Mesothelial cell of epicardium (in vitro differentiated cells): ENCODE measurements around the gene PEX5L. TPM values are rescaled to one million over a fixed set of nuclear protein-coding genes. Genes with fewer than 3 reads are reported as not detected.

Experiments used
- DNase-seq, 2 experiments: peaks; one replicate each; pipeline ENCODE4 v3.0.0; 2021; ENCODE audit warnings: low spot score in 2 of 2; ENCODE audit not compliant: unreplicated experiment in 2 of 2
- H3K27ac Mint-ChIP-seq: 2 replicates; pipeline ENCODE4 v1.8.0; 2021; ENCODE audit warnings: mixed read lengths
- H3K27me3 Mint-ChIP-seq: 2 replicates; pipeline ENCODE4 v1.8.0; 2021; ENCODE audit warnings: low read depth, mixed read lengths
- H3K36me3 Mint-ChIP-seq: 2 replicates; pipeline ENCODE4 v1.8.0; 2021; ENCODE audit warnings: mixed read lengths
- H3K4me1 Mint-ChIP-seq: 2 replicates; pipeline ENCODE4 v1.8.0; 2021; ENCODE audit warnings: mixed read lengths
- H3K4me3 Mint-ChIP-seq: 2 replicates; pipeline ENCODE4 v1.8.0; 2021; ENCODE audit warnings: mild to moderate bottlenecking, moderate library complexity, mixed read lengths
- H3K9me3 Mint-ChIP-seq: 2 replicates; pipeline ENCODE4 v1.8.0; 2021; ENCODE audit warnings: mixed read lengths
- total RNA-seq: library from RNA; stranded (reverse); gene quantifications from 3 replicates; pipeline ENCODE4 v1.2.1, GENCODE V29; 2021
- TF ChIP-seq, protein P1 (sequence below): fragments of 200-600 bp; sonication (generic); IDR thresholded peaks from one replicate; pipeline ENCODE4 v1.5.0; 2021; ENCODE audit warnings: antibody characterized with exemption; ENCODE audit not compliant: unreplicated experiment

PEX5L gene
- total RNA-seq, 1 donor from 2014 or later: 0.04 TPM

- peaks cover 21% of the 10 kb centered on the region for H3K9me3 Mint-ChIP-seq
- peaks cover 38% of the 10 kb centered on the region for H3K36me3 Mint-ChIP-seq
- TF ChIP-seq, protein P1, sequence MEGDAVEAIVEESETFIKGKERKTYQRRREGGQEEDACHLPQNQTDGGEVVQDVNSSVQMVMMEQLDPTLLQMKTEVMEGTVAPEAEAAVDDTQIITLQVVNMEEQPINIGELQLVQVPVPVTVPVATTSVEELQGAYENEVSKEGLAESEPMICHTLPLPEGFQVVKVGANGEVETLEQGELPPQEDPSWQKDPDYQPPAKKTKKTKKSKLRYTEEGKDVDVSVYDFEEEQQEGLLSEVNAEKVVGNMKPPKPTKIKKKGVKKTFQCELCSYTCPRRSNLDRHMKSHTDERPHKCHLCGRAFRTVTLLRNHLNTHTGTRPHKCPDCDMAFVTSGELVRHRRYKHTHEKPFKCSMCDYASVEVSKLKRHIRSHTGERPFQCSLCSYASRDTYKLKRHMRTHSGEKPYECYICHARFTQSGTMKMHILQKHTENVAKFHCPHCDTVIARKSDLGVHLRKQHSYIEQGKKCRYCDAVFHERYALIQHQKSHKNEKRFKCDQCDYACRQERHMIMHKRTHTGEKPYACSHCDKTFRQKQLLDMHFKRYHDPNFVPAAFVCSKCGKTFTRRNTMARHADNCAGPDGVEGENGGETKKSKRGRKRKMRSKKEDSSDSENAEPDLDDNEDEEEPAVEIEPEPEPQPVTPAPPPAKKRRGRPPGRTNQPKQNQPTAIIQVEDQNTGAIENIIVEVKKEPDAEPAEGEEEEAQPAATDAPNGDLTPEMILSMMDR: no peak
- DNase-seq: no peak
- no peaks in the 10 kb centered on the region for H3K4me1 Mint-ChIP-seq
- no peak overlapping the region for H3K4me3 Mint-ChIP-seq
- no peak overlapping the region for H3K27ac Mint-ChIP-seq
- no peaks in the 10 kb centered on the region for H3K27me3 Mint-ChIP-seq
Observed at GRCh38 chr3:179775416-179776122, 261.2 kb downstream of the PEX5L start.

GRCh38 chr3:179772297-179772696, 264.4 kb downstream of the PEX5L start:
- peaks cover 23% of the 10 kb centered on the region for H3K36me3 Mint-ChIP-seq
- DNase-seq: no peak
- H3K27me3 Mint-ChIP-seq: no peaks in the 10 kb centered on the region
- H3K9me3 Mint-ChIP-seq: peaks cover 6% of the 10 kb centered on the region
- H3K4me1 Mint-ChIP-seq: no peaks in the 10 kb centered on the region
- TF ChIP-seq, protein P1: no peak
- no peak overlapping the region for H3K4me3 Mint-ChIP-seq
- no peak overlapping the region for H3K27ac Mint-ChIP-seq

DNA sequence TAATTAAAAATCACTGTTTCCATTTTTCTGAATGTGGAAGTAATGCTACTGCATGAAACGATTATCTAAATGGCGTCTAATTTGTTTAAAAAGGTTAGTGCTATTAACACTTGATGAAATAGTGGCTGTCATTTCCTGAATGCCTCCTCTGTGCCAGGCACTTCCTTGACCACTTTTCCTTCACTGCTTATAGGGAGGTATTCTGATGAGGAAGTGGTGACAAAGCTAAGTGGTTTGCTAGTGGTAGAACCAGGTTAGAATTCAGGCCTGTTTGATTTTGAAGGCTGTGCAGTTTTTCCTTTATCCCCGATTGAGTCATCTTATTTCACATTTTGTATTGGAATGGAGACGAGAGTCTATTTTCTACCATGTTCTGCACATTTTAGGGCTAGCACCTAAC, 264.9 kb downstream of the PEX5L start:
- Mint-ChIP-seq H3K4me1 (no peaks in the 10 kb centered on the region), H3K27me3 (no peaks in the 10 kb centered on the region), H3K4me3 (no peak overlapping the region), H3K36me3 (peaks cover 23% of the 10 kb centered on the region), H3K9me3 (peaks cover 6% of the 10 kb centered on the region), H3K27ac (no peak overlapping the region)
- no peak for DNase-seq
- TF ChIP-seq, protein P1: no peak

DNA sequence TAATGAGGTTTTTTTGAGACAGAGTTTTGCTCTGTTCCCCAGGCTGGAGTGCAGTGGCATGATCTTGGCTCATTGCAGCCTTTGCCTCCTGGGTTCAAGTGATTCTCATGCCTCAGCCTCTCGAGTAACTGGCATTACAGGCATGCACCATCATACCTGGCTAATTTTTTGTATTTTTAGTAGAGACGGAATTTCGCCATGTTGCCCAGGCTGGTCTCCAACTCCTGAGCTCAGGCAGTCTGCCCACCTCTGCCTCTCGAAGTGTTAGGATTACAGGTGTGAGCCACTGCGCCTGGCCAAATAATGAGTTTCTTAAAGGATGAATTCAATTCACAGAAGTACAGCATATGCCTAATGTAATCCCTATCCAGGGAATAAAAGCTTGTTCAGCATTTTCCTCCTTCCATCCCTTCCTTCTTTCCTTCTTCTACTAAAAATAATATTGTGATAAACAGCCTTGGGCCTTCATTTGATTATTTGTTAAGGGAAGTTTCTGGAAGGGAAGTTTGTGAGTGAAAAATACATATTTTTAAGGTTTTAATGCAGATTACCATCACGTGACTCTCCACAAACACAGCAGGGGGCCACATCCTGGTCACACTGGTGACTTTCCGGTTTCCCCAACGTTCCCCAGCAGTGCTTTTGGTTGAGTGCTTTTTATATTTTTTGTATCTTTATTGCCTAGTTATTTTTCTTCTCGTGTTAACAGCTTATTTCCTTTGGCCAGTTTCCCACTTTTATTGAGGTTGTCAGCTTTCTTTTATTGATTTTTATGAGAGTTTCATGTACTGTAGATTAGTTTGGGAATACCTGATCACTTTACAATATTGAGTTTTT, 267.1 kb downstream of the PEX5L start:
- TF ChIP-seq, protein P1: no peak
- Mint-ChIP-seq H3K36me3 (peaks cover 20% of the 10 kb centered on the region), H3K4me1 (peaks cover 2% of the 10 kb centered on the region), H3K27ac (no peak overlapping the region), H3K27me3 (no peaks in the 10 kb centered on the region), H3K4me3 (no peak overlapping the region), H3K9me3 (no peaks in the 10 kb centered on the region)
- DNase-seq: no peak

DNA sequence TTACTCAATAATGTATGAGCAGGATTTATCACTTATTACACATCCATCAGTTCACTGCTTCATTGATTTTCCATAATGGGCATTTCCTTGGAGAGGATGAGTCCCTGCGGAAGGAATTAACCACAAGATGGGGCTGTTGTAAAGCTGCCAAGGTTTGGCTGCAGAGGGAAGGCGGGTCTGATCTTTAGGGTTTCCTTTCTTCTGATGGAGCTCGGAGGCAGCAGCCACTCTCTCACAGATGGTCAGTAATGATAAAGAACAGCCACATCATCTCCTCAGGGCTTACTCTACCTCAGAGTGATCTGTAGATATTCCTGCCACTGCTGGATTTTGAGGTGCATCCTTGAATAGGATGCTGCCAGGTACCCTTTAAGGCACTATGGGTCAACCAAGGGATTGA, 268.7 kb downstream of the PEX5L start:
- Mint-ChIP-seq H3K27me3 (no peaks in the 10 kb centered on the region), H3K27ac (no peak overlapping the region), H3K4me3 (no peak overlapping the region), H3K36me3 (peaks cover 11% of the 10 kb centered on the region), H3K4me1 (peaks cover 2% of the 10 kb centered on the region), H3K9me3 (peaks cover 2% of the 10 kb centered on the region)
- TF ChIP-seq, protein P1: peak; percentile 24
- no peak for DNase-seq
